Skin of body (tissue), 1 donor: ENCODE measurements around the gene DMBX1. TPM values are rescaled to one million over a fixed set of nuclear protein-coding genes. Genes with fewer than 3 reads are reported as not detected.

ENCODE experiments used
- total RNA-seq: library from RNA; depleted of rRNA; stranded (reverse); fragments of >200 nt; gene quantifications from one replicate; pipeline ENCODE4 v1.2.3, GENCODE V29; 2014

The DMBX1 gene
- total RNA-seq, 1 donor from 2014 or later = not detected

Other genes starting within 250 kb of the DMBX1 start
- gene RAD54L, start 242.1 kb upstream of the DMBX1 start, total RNA-seq = 4.6 TPM
- 48.4 TPM for gene LRRC41, start 186.2 kb upstream of the DMBX1 start, total RNA-seq
- gene UQCRH, start 186.1 kb upstream of the DMBX1 start, total RNA-seq = 353 TPM
- 14.2 TPM for gene NSUN4, start 149.0 kb upstream of the DMBX1 start, total RNA-seq
- 11.2 TPM for gene FAAH, start 95.5 kb upstream of the DMBX1 start, total RNA-seq
- not detected for gene KNCN, start 61.8 kb downstream of the DMBX1 start, total RNA-seq
- 27.0 TPM for gene MKNK1, start 114.4 kb downstream of the DMBX1 start, total RNA-seq
- 8.9 TPM for gene MOB3C, start 127.0 kb downstream of the DMBX1 start, total RNA-seq
- 30.3 TPM for gene ATPAF1, start 178.5 kb downstream of the DMBX1 start, total RNA-seq
- not detected for gene TEX38, start 182.0 kb downstream of the DMBX1 start, total RNA-seq
- 62.9 TPM for gene EFCAB14, start 229.3 kb downstream of the DMBX1 start, total RNA-seq